OCI-LY7 (cell line): ENCODE measurements around the gene PC. TPM values are rescaled to one million over a fixed set of nuclear protein-coding genes. Genes with fewer than 3 reads are reported as not detected.

ENCODE experiments used
- BruUV-seq: library from RNA; stranded (reverse); fragments of 400-500 nt; replicated peaks from 2 replicates; lab custom pipeline; 2021; lab: Mats Ljungman, UMichigan
- CTCF ChIA-PET: fragments of 300-600 bp; sonication (Branson Sonifier 250); formaldehyde crosslinking; loops from one replicate; lab custom pipeline; 2022; ENCODE audit warnings: antibody characterized with exemption; ENCODE audit not compliant: unreplicated experiment; lab: Charles Lee
- POLR2A ChIA-PET: fragments of 300-600 bp; sonication (Branson Sonifier 250); formaldehyde crosslinking; loops from one replicate; lab custom pipeline; 2022; ENCODE audit warnings: antibody characterized with exemption; lab: Charles Lee
- DNase-seq: peaks from one replicate; pipeline ENCODE4 v3.0.0-alpha.2; 2015; ENCODE audit warnings: low spot score
- H2AFZ ChIP-seq: fragments of 200-600 bp; sonication (generic), shearing (Covaris generic); 2 replicates; pipeline ENCODE4 v1.6.1; 2014; ENCODE audit warnings: mild to moderate bottlenecking, antibody characterized with exemption, low read length, moderate library complexity
- H3K27ac ChIP-seq: fragments of 200-600 bp; sonication (generic); 2 replicates; pipeline ENCODE4 v1.5.1; 2014; ENCODE audit warnings: mixed run types, low read depth, mild to moderate bottlenecking, moderate library complexity, low read length, inconsistent platforms; ENCODE audit not compliant: poor library complexity, severe bottlenecking
- H3K36me3 ChIP-seq: fragments of 200-600 bp; sonication (generic); 2 replicates; pipeline ENCODE4 v1.6.1; 2014; ENCODE audit warnings: mild to moderate bottlenecking, antibody characterized with exemption, low read length, moderate library complexity, mixed read lengths; ENCODE audit not compliant: insufficient read depth
- H3K4me1 ChIP-seq: fragments of 200-600 bp; sonication (generic); 2 replicates; pipeline ENCODE4 v1.5.1; 2014; ENCODE audit warnings: mild to moderate bottlenecking, low read length; ENCODE audit not compliant: insufficient read depth, poor library complexity, severe bottlenecking
- H3K4me2 ChIP-seq: fragments of 200-600 bp; sonication (generic); 2 replicates; pipeline ENCODE4 v1.6.1; 2014; ENCODE audit warnings: mild to moderate bottlenecking, low read length
- H3K4me3 ChIP-seq: fragments of 200-600 bp; sonication (generic); 2 replicates; pipeline ENCODE4 v1.5.1; 2014; ENCODE audit warnings: mild to moderate bottlenecking, low read depth, low read length; ENCODE audit not compliant: poor library complexity, severe bottlenecking
- H3K79me2 ChIP-seq: fragments of 200-600 bp; sonication (generic); 2 replicates; pipeline ENCODE4 v1.6.1; 2016; ENCODE audit warnings: low read depth, mild to moderate bottlenecking, low read length, moderate library complexity, mixed read lengths; ENCODE audit not compliant: insufficient read depth
- H3K9me2 ChIP-seq: fragments of 200-600 bp; sonication (generic); 2 replicates; pipeline ENCODE4 v1.6.1; 2016; ENCODE audit warnings: mild to moderate bottlenecking, low read length, mixed read lengths; ENCODE audit not compliant: insufficient read depth
- H3K9me3 ChIP-seq: fragments of 200-600 bp; sonication (generic); 2 replicates; pipeline ENCODE4 v1.6.1; 2014; ENCODE audit warnings: mild to moderate bottlenecking, mixed run types, low read length, mixed read lengths
- H4K20me1 ChIP-seq: fragments of 200-600 bp; sonication (generic); 2 replicates; pipeline ENCODE4 v1.6.1; 2014; ENCODE audit warnings: mild to moderate bottlenecking, antibody characterized with exemption, low read length, moderate library complexity, mixed read lengths; ENCODE audit not compliant: insufficient read depth
- CTCF ChIP-seq: fragments of 200-600 bp; sonication (generic); conservative IDR thresholded peaks from 2 replicates; pipeline ENCODE4 v1.5.1; 2014; ENCODE audit warnings: mild to moderate bottlenecking, antibody characterized with exemption, low read length, moderate library complexity, mixed read lengths
- EZH2phosphoT487 ChIP-seq: fragments of 200-600 bp; sonication (generic); IDR thresholded peaks from 2 replicates; pipeline ENCODE4 v1.6.1; 2018; ENCODE audit warnings: low read depth, borderline replicate concordance, mild to moderate bottlenecking, mixed run types, antibody characterized with exemption, low read length, moderate library complexity, mixed read lengths
- intact Hi-C: fragments of 100-400 bp; cut with micrococcal nuclease; formaldehyde crosslinking; loops from one replicate; pipeline ENCODE4 v1.10.0; 2022; ENCODE audit not compliant: unreplicated experiment
- total RNA-seq, 2 experiments: library from RNA; depleted of rRNA in 1 of 2; stranded (reverse); fragments of >200 nt in 1 of 2; shearing (Covaris generic) in 1 of 2; gene quantifications; 2 replicates each; pipeline ENCODE4 v1.2.3, GENCODE V29; 2014 to 2022

PC gene
- total RNA-seq, 2 experiments from 2014 or later: 10.4 to 12.7 TPM

DNA sequence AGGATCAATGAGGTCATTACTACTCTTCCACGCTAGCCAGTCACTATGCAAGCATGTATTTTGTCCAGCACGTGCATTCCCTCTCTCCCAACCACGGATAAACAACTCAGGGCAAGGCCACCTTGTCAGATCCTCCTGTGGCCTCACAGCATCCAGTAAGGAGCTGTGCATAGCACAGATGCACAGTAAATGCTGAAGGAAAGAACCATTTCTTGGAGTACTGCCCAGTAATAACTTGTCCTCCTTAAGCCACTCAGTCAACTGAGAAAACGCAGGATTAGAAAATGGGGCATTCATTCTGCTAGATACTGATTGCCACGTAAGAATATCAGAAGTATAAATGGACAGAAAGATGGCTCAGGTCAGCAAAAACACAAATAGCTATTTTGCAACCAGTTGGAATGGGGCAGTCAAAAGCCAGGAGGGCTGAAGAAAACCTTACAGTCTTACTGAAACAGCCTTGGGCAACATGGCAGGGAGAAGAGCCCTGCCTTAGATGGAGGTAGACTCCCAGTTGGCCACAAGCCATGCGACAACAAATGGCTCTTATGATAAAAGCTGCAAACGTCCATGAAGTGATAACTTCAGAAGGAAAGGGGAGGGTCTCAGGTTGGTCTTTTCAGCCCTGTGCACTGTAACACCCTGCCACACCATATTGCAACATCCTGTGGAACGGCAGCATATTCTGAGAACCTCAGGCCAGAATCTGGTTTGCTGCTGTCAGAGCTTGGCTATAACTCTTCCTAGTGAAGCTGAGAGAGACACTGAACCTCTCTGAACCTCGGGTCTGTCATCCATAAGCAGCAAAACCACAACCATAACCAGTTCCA is 23.0 kb downstream of the PC start:
- Histone ChIP-seq H3K4me2 (no peak overlapping the region), H3K27ac (no peak overlapping the region), H3K4me3 (no peak overlapping the region), H2AFZ (no peak overlapping the region), H3K79me2 (no peaks in the 10 kb centered on the region), H3K36me3 (no peaks in the 10 kb centered on the region), H3K4me1 (no peaks in the 10 kb centered on the region), H3K9me2 (no peaks in the 10 kb centered on the region), H4K20me1 (no peaks in the 10 kb centered on the region), H3K9me3 (no peaks in the 10 kb centered on the region)
- no TSS peak for BruUV-seq
- intact Hi-C loops: no loop called here
- TF ChIP-seq EZH2phosphoT487 (no peak), CTCF (no peak)
- POLR2A ChIA-PET: interaction anchor here (0.6 kb wide), 1 partner anchor 112 kb away, joined by 3 read pairs; no protein-coding TSS in a partner anchor
- no peak for DNase-seq
- CTCF ChIA-PET: no interaction called here

DNA sequence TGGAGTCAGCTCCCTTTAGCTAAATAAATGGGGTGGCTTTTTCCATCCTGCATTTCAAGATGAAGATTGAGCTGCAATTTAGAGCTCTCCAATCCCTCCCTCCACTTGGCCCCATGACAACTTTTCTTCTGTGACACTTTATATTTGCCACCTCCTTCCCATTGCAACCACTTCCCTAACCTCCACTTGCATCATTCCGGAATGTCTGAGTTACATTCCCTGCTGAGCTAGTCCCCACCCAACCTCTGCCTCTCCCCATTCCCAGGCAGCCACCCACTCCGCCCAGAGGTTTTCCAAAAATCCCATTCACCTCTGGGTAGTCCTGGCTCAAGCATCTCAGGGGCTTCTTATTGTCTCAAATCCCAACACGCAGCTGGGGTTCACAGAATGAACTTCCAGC is 24.7 kb downstream of the PC start:
- Histone ChIP-seq H3K4me2 (no peak overlapping the region), H3K79me2 (no peaks in the 10 kb centered on the region), H3K9me2 (no peaks in the 10 kb centered on the region), H3K36me3 (no peaks in the 10 kb centered on the region), H2AFZ (no peak overlapping the region), H3K27ac (no peak overlapping the region), H3K4me1 (no peaks in the 10 kb centered on the region), H3K4me3 (no peak overlapping the region), H3K9me3 (no peaks in the 10 kb centered on the region), H4K20me1 (no peaks in the 10 kb centered on the region)
- ChIA-PET CTCF (no interaction called here), POLR2A (interaction anchor here (0.6 kb wide), 1 partner anchor 75 kb away, joined by 3 read pairs; no protein-coding TSS in a partner anchor)
- no peak for TF ChIP-seq CTCF
- TF ChIP-seq EZH2phosphoT487: no peak
- intact Hi-C loops: no loop called here
- no TSS peak for BruUV-seq
- no peak for DNase-seq

DNA sequence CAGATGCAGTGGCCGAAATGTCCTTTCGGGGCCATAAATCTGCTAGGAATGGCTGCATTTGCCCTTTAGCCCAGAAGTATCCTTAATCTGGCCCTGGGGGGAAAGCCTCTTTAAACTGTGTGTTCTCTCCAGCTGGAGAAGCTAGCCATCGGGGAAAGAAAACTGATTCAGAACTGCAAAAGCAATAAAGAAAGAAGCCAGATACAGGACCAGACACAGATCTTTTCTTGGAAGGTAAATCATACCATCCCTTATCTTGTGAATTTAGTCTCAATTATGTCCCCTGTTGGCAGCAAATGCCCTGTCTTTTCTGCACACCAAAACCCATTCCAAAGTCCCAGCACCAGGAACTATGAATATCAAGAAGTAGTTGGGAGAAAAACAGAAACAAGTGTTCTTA is 25.6 kb downstream of the PC start:
- no TSS peak for BruUV-seq
- intact Hi-C loops: no loop called here
- Histone ChIP-seq H3K4me3 (no peak overlapping the region), H2AFZ (no peak overlapping the region), H3K36me3 (no peaks in the 10 kb centered on the region), H3K4me1 (no peaks in the 10 kb centered on the region), H3K79me2 (no peaks in the 10 kb centered on the region), H3K9me3 (no peaks in the 10 kb centered on the region), H4K20me1 (no peaks in the 10 kb centered on the region), H3K9me2 (no peaks in the 10 kb centered on the region), H3K27ac (no peak overlapping the region), H3K4me2 (no peak overlapping the region)
- DNase-seq: no peak
- ChIA-PET CTCF (no interaction called here), POLR2A (no interaction called here)
- TF ChIP-seq EZH2phosphoT487: no peak
- no peak for TF ChIP-seq CTCF
